ENCODE results near the gene RAPGEF1.

DNA sequence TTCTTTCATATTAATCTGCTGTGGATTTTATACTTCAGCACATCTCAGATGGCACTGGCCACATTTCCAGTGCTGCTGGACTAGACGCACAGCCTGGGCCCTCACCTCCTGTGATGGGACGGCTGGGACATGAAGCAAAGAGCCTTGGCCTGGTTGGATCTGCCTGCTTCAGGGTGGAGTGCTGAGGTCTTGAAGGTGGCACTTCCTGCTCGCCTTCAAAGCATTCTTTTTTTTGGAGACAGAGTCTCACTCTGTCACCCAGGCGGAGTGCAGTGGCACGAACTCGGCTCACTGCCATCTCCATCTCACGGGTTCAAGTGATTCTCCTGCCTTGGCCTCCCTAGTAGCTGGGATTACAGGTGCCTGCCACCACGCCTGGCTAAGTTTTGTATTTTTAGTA is 73.1 kb downstream of the RAPGEF1 start:
- TF ChIP-seq GTF2F1 (IDR thresholded peaks at IDR 0.05; ENCODE audit: low read depth, low read length) (no peak), ZFP36 (IDR thresholded peaks at IDR 0.05; ENCODE audit: low read depth, low read length, partially characterized antibody) (no peak), IRF1 (CRISPR knock-in tag; IDR thresholded peaks at IDR 0.05; ENCODE audit: borderline replicate concordance) (no peak), ZNF431 (CRISPR knock-in tag; IDR thresholded peaks at IDR 0.05) (no peak), PTRF (tag; IDR thresholded peaks at IDR 0.05) (no peak)
